HS-5 (cell line): ENCODE data around the gene CCND3.

Experiments used
- DNase-seq: peaks from one replicate; pipeline ENCODE4 v3.0.0-alpha.2; 2012; ENCODE audit warnings: low read depth

Gene CCND3

DNA sequence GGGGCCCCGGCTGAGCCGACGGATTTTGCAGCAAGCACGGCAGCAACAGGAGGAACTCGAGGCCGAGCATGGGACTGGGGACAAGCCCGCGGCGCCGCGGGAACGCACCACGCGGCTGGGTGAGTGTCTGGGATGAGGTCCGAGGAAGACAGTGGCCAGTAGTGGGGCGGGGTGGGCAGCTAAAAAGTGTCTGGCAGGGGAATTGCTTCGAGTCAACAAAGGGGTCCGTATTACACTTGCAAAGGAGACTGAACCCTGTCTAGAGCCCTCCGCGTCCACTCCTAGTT is 20.0 kb downstream of the CCND3 start:
- no peak for DNase-seq

DNA sequence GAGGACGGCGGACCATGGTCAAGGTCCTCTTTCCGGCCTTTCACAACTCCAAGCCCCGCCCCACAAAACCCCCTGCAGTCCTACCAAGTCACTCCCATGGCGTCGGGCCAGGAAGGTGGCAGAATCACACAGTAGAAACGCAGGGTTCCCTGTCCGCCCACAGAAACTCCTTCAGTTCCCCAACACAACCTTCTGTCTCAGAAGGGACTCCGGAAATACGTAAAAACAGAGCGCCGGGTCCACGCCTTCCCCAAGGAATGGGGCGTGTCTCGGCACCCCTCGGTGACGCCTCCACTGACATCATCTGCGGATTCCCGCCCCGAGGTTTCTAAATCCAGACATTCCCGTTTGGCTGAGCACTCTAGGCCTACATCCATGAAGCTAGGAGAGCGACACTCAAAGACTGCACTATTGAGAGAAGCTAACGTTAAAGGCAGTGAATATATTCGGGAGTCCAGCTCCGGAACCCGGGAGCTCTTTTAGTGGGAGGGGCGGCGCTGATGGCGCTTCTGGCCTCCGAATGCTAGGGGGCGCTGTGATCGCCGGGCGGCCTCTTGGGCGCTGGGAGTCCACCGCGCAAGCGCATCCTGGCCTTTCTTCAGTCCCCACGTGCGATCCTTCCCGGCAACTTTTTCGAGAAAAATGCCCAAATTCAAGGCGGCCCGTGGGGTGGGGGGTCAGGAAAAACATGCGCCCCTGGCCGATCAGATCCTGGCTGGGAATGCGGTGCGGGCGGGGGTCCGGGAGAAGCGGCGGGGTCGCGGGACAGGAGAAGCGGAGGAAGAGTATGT is 20.5 kb downstream of the CCND3 start, which contains the start of the genes BYSL and MED20:
TSS of gene BYSL (plus strand) at position 579 of the 791 bp plus-strand sequence. CDS start at position 643, 64 bp downstream.
TSS of gene MED20 (minus strand) at position 219 of the 791 bp plus-strand sequence. CDS start at position 98, 121 bp downstream.
- DNase-seq, result peak; percentile 89

DNA sequence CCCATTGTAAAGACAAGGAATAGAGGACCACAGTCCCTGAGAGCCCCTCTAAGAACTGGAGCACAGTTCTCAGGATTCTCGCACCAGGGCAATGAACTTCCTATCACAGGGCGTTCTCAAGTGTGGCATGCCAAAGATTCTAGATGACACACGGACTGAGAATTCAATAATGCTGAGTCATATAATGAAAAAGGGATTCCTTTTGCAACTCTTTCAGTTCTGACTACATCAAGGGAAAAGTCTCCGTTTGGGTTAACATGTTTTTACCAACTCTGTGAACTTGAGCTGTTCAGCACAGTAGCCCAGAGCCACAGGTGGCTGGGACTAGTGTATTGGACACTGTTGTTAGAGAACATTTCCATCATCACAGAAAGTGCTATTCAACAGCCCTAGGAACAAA is 24.1 kb downstream of the CCND3 start:
- DNase-seq, result peak; percentile 95

GRCh38 chr6:41914869-41915530 is 26.6 kb downstream of the CCND3 start:
- DNase-seq, result no peak

- no peak for DNase-seq
Observed at GRCh38 chr6:41914343-41914742, 27.3 kb downstream of the CCND3 start.

- DNase-seq, result no peak
Observed at GRCh38 chr6:41909727-41910126, 31.9 kb downstream of the CCND3 start.

DNA sequence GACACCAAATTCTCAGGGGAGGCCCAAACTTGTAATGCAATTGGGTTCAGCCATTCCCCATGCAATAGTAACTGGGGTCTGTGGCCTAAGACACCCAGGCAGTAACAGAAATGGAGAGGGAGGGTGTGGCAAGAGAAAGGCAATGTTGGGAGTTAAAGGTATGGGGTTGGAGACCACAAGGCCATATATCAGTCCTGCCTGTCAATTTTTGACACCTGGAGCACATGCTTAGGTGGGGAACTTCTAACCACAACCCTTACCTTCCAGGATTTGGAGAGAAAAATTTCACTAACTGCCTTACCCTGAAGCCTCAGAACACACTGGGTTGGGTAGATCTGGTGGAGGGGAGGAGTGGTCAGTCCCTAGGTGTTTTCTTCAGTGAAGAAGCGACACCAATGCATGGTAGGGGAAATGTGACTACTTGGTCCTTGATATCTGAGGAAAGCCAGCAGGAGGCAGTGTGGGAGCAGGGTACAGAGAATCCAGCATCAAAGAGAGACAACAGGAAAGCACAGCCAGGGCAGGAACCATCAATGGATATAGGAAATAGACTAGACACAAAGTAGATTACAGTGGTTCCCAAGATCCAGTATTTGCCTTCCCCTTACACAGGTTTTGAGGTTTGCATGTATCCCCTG is 39.6 kb downstream of the CCND3 start:
- DNase-seq, result no peak

DNA sequence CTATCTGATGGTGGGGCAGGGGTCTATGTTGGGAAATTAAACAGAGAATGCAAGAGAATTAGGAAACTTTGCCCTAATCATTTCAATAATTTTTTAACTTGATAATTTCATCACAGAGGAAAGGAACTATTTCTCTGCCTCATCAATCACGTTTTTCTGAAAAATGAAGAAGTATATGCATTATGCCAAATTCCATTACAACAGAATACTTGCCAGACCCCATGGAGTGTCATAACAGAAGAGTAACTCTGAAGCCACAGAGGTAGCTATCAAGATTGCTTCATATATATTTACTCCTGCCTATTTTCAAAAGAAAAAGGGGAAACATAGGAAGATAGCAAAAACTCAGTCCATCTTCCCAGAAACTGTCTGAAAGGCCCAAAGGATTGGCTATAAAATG is 40.7 kb downstream of the CCND3 start:
- no peak for DNase-seq

GRCh38 chr6:41896281-41896680 is 45.3 kb downstream of the CCND3 start:
- DNase-seq, result no peak

- DNase-seq, result peak; percentile 53
Observed at GRCh38 chr6:41895300-41896233, 46.0 kb downstream of the CCND3 start, which contains the start of gene USP49. TSS of gene USP49 (minus strand) at chr6:41895375. CDS start at chr6:41806983, 88,392 bp downstream.

DNA sequence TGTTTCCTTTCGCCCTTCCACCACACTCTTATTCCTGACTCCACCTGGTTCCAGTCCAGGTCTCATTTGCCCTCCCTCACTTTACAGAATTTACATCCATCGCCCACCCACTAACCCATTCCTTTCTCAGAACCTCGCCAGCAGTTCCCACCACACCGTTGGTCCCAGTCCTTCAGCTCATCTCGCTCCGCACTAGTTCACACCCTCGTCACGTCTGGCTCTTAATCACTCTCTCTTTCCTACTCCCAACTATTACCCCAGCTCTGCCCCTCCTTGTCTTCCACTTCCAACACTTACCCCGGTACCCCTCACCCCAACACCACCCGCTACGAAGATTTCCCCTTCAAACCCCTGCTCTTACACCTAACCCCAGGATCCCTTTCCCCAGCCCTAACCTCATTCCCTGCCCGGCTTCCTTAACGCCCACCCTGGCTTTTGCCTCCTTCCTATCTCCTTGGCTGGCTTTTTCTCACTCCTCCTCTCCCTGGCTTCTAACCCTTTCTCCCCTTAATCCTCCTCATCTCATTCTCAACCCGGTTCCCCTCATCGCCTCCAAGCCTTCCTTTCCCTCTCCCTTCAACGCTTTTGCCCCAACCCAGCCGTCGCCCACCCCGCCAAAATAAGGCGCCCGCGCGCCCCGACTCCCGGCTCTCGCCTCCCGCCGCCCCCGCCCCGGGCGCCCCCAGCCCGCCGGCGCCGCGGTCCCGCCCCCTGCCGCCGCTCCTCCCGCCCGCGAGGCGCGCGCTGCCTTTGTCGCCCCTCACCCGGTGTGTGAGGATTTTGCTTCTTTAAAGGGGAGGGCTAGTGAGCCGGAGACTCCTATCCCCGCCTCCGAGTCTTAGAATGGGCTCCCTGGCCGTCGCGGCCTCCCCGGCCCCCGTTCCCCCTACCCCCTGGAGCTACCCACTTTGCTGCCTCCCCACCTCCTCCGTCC is 47.0 kb downstream of the CCND3 start:
- DNase-seq, result no peak

GRCh38 chr6:41892921-41893564 is 48.6 kb downstream of the CCND3 start:
- DNase-seq, result no peak

- no peak for DNase-seq
Observed at GRCh38 chr6:41887331-41887751, 54.3 kb downstream of the CCND3 start.

GRCh38 chr6:41885930-41886329 is 55.7 kb downstream of the CCND3 start:
- no peak for DNase-seq

DNA sequence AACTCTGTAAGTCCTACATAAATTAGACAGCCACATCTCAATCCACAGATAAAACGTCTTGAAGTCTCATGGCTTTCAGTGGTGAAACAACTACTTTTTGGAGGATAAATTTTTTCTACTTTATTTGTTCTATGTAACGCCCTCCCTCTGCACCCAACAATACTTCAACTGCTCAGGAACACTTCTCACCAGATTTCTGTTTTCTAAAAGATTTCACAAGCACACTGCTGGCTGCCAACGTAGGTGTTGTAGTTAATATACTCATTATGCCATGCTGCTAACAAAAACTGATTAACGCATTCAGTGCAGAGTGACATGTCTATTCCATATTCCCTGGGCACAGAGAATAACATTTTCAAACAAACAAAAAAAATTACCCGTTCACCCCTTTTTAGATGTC is 56.7 kb downstream of the CCND3 start:
- DNase-seq, result no peak
